DMS114 treated with DMSO at 0.1 percent for 48 hours (cell line): Measurements from ENCODE around the gene RPN2.
A peak's percentile ranks its signal among the peaks of the same experiment; 100 is the strongest.

Source experiments
- DNase-seq: peaks from one replicate; lab custom pipeline; 2025; ENCODE audit not compliant: unreplicated experiment; lab: John Stamatoyannopoulos, UW

The RPN2 gene

GRCh38 chr20:37261714-37262113, 82.6 kb downstream of the RPN2 start, which contains the start of gene GHRH:
GHRH (minus strand) TSS chr20:37261814; CDS start chr20:37256889, 4,925 bp downstream.
- no peak for DNase-seq

GRCh38 chr20:37262505-37262904, 83.4 kb downstream of the RPN2 start:
- no peak for DNase-seq

GRCh38 chr20:37263686-37264085, 84.6 kb downstream of the RPN2 start:
- DNase-seq, result no peak

- DNase-seq, result no peak
Measured at GRCh38 chr20:37265152-37265551, 86.0 kb downstream of the RPN2 start.

- no peak for DNase-seq
Measured at GRCh38 chr20:37266940-37267666, 88.0 kb downstream of the RPN2 start.

- DNase-seq, result no peak
Measured at GRCh38 chr20:37267667-37268313, 88.7 kb downstream of the RPN2 start.

- DNase-seq, result no peak
Measured at GRCh38 chr20:37270576-37271420, 91.7 kb downstream of the RPN2 start.

- DNase-seq, result no peak
Measured at GRCh38 chr20:37271421-37271768, 92.3 kb downstream of the RPN2 start.

- DNase-seq, result no peak
Measured at GRCh38 chr20:37273988-37274387, 94.9 kb downstream of the RPN2 start.

GRCh38 chr20:37274851-37275524, 95.9 kb downstream of the RPN2 start:
- DNase-seq, result no peak

GRCh38 chr20:37276494-37277252, 97.5 kb downstream of the RPN2 start:
- peak; percentile 11 for DNase-seq

GRCh38 chr20:37277253-37277593, 98.1 kb downstream of the RPN2 start:
- no peak for DNase-seq

GRCh38 chr20:37278966-37279590, 99.9 kb downstream of the RPN2 start:
- DNase-seq, result no peak

- DNase-seq, result no peak
Measured at GRCh38 chr20:37279820-37280219, 100.7 kb downstream of the RPN2 start.

GRCh38 chr20:37280403-37280802, 101.3 kb downstream of the RPN2 start:
- no peak for DNase-seq

- no peak for DNase-seq
Measured at GRCh38 chr20:37282556-37282955, 103.4 kb downstream of the RPN2 start.

GRCh38 chr20:37283530-37284195, 104.5 kb downstream of the RPN2 start:
- DNase-seq, result no peak

- DNase-seq, result no peak
Measured at GRCh38 chr20:37284691-37285161, 105.6 kb downstream of the RPN2 start.

- no peak for DNase-seq
Measured at GRCh38 chr20:37285664-37286374, 106.7 kb downstream of the RPN2 start.
